ENCODE measurements around the gene NRIP2. TPM values are rescaled to one million over a fixed set of nuclear protein-coding genes. Genes with fewer than 3 reads are reported as not detected.

NRIP2 gene
- total RNA-seq, 2 donors from 2014 or later = 4.9 to 8.1 TPM

DNA sequence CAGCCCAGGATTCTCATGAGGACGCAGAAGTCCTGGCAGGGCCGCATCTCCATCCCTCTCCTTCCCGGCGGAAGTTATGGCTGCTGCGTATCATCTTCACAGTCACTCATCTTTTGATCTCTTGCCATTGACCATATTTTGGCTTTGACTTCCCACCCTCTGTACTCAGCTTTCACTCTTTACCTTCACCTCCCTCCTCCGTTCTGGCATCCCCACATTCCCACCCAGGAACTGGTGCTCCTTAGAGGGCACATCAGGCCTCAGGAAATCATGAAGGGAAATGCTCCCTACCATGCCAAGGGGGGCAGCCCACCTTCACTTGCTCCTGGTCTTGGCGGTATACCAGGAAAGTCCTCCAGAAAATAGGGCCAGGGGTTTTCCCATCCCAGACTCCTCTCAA lies 20.7 kb upstream of the NRIP2 start:
- Histone ChIP-seq H3K9me3 (no peaks in the 10 kb centered on the region), H3K4me1 (ENCODE audit: control insufficient read depth in 1 of 2, low read depth in 2 of 2) (no peaks in the 10 kb centered on the region), H3K27me3 (replicated peaks; ENCODE audit: insufficient read depth) (no peaks in the 10 kb centered on the region), H3K36me3 (no peaks in the 10 kb centered on the region), H3K27ac (no peak overlapping the region), H3K4me3 (no peak overlapping the region)
- TF ChIP-seq, protein P1, sequence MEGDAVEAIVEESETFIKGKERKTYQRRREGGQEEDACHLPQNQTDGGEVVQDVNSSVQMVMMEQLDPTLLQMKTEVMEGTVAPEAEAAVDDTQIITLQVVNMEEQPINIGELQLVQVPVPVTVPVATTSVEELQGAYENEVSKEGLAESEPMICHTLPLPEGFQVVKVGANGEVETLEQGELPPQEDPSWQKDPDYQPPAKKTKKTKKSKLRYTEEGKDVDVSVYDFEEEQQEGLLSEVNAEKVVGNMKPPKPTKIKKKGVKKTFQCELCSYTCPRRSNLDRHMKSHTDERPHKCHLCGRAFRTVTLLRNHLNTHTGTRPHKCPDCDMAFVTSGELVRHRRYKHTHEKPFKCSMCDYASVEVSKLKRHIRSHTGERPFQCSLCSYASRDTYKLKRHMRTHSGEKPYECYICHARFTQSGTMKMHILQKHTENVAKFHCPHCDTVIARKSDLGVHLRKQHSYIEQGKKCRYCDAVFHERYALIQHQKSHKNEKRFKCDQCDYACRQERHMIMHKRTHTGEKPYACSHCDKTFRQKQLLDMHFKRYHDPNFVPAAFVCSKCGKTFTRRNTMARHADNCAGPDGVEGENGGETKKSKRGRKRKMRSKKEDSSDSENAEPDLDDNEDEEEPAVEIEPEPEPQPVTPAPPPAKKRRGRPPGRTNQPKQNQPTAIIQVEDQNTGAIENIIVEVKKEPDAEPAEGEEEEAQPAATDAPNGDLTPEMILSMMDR (IDR thresholded peaks at IDR 0.05) = no peak
- DNase-seq (ENCODE audit: low spot score) (no peak), ATAC-seq (ENCODE audit: insufficient number of reproducible peaks, low FRiP score, low read depth) (no peak)

DNA sequence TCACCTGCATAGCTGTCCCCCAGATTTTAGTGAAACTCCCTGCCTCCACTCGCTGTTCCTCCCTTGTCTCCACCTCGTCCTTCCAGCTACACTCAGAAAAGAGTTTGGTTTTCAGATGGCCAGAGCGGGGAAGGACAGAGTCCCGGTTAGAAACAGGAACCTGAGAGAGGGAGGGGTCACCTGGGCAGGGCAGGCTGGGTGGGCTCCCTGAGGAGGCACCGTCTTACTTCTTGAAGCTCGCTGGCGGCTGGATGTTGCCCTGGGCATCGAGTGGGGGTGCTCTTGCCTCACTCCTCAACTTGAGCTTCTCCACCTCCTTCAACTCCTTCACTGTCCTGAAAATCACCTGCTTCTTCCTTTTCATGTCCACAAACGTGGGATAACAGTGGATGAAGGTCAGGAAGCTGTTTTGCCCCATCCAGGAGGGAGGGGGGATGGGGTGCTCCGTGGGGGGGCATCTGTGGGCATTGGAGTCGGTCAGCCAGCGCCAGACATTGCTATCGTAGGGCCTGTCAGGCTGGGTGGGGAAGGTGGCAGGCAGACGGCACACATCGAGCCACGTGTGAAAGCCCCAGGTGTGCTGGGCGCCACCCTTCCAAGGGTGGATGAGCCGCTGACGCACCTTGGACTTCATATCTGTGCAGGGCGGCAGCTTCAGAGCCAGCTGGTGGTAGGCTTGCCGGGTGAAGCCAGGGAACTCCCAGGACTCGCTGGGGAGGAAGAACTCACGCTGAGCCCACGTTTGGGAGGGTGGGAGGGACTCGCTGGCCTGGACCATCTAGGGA lies 20.0 kb upstream of the NRIP2 start:
- TF ChIP-seq, protein P1 (IDR thresholded peaks at IDR 0.05) = no peak

DNA sequence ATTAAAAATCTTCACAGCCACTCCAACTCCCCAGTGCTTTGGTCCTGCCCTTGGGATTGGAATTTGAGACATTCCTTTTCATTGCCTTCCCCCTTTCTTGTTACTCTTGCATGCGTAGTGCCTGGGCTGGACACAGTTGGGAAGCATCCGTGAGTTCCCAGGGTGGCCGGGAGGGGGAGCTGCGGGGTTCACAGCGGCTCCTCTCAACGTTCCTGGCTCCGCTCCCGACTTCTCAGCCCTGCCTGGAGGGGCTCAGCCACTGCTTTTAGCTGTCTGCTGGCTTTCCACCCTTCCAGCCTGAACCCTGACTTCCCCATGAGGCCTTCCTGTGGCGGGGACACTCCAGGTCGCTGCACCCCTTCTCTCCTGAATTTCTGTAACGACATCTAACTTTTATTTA lies 18.8 kb upstream of the NRIP2 start:
- peak; percentile 43 for DNase-seq (ENCODE audit: low spot score)
- Histone ChIP-seq H3K36me3 (no peaks in the 10 kb centered on the region), H3K4me3 (no peak overlapping the region), H3K27ac (no peak overlapping the region), H3K9me3 (no peaks in the 10 kb centered on the region), H3K27me3 (replicated peaks; ENCODE audit: insufficient read depth) (no peaks in the 10 kb centered on the region), H3K4me1 (ENCODE audit: control insufficient read depth in 1 of 2, low read depth in 2 of 2) (no peaks in the 10 kb centered on the region)
- TF ChIP-seq, protein P1 (IDR thresholded peaks at IDR 0.05) = peak; percentile 84
- peak; percentile 39 for ATAC-seq (ENCODE audit: insufficient number of reproducible peaks, low FRiP score, low read depth)

More for the DNA sequence above, 20.0 kb upstream of the NRIP2 start:
- H3K27me3 ChIP-seq (replicated peaks; ENCODE audit: insufficient read depth) = no peaks in the 10 kb centered on the region
- H3K36me3 ChIP-seq = no peaks in the 10 kb centered on the region
- no peaks in the 10 kb centered on the region for H3K4me1 ChIP-seq (ENCODE audit: control insufficient read depth in 1 of 2, low read depth in 2 of 2)
- H3K9me3 ChIP-seq = no peaks in the 10 kb centered on the region
- no peak overlapping the region for H3K27ac ChIP-seq
- ATAC-seq (ENCODE audit: insufficient number of reproducible peaks, low FRiP score, low read depth) (no peak), DNase-seq (ENCODE audit: low spot score) (no peak)
- H3K4me3 ChIP-seq = no peak overlapping the region

DNA sequence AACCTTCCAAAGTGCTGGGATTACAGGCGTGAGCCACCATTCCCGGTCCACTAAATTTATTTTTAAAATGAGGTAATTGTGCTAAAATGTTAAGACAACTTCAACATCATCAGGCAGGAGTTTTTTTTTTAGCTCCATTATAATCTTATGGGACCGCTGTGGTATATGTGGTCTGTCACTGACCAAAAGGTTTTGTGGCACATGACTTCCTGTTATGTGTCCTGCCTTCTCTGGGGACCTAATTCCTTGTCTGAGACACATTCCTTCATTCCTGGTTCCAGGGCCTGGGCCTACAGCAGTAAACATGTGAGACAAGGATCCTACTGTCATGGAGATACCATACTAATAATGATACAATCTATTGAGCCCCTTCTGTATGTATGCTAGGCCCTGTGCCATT lies 17.1 kb upstream of the NRIP2 start:
- Histone ChIP-seq H3K4me1 (ENCODE audit: control insufficient read depth in 1 of 2, low read depth in 2 of 2) (no peaks in the 10 kb centered on the region), H3K4me3 (no peak overlapping the region), H3K9me3 (no peaks in the 10 kb centered on the region), H3K36me3 (no peaks in the 10 kb centered on the region), H3K27ac (no peak overlapping the region), H3K27me3 (replicated peaks; ENCODE audit: insufficient read depth) (no peaks in the 10 kb centered on the region)
- ATAC-seq (ENCODE audit: insufficient number of reproducible peaks, low FRiP score, low read depth) (no peak), DNase-seq (ENCODE audit: low spot score) (no peak)
- TF ChIP-seq, protein P1 (IDR thresholded peaks at IDR 0.05) = no peak

DNA sequence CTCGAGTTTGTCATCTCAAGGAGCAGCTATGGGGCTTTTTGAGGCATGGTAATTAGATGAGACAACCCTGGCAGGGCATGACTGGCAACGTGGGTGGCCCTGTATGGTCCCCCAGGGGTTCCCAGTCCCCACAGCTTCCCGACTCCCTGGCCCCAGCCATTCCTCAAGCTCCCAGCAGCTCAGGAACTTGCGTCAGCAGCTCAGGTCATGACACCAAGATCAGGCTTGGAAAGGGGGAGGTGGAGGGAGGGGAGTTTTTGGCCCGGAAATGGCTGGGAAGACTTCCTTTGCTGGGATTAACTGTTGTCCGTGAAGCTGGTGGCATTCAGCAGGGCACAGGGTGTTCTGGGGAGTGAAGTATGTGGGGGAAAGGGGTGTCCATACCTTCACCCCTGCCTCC lies 10.4 kb upstream of the NRIP2 start:
- DNase-seq (ENCODE audit: low spot score) = no peak
- H3K36me3 ChIP-seq = no peaks in the 10 kb centered on the region
- H3K9me3 ChIP-seq = no peaks in the 10 kb centered on the region
- H3K4me1 ChIP-seq (ENCODE audit: control insufficient read depth in 1 of 2, low read depth in 2 of 2) = no peaks in the 10 kb centered on the region
- no peak overlapping the region for H3K4me3 ChIP-seq
- TF ChIP-seq, protein P1 (IDR thresholded peaks at IDR 0.05) = no peak
- ATAC-seq (ENCODE audit: insufficient number of reproducible peaks, low FRiP score, low read depth) = no peak
- H3K27me3 ChIP-seq (replicated peaks; ENCODE audit: insufficient read depth) = no peaks in the 10 kb centered on the region
- H3K27ac ChIP-seq = no peak overlapping the region

Measured in thoracic aorta (tissue), 2 donors.